Pons (tissue), 1 donor: ENCODE measurements around the gene BTF3L4.
"Not testable (repeated sequence)": the region's sequence is repeated elsewhere in the genome, so short reads cannot be mapped to it uniquely, and the experiment has no call there.

Experiments used
- DNase-seq: peaks from one replicate; pipeline ENCODE4 v3.0.0-alpha.2; 2016; ENCODE audit warnings: low spot score

The BTF3L4 gene

DNA sequence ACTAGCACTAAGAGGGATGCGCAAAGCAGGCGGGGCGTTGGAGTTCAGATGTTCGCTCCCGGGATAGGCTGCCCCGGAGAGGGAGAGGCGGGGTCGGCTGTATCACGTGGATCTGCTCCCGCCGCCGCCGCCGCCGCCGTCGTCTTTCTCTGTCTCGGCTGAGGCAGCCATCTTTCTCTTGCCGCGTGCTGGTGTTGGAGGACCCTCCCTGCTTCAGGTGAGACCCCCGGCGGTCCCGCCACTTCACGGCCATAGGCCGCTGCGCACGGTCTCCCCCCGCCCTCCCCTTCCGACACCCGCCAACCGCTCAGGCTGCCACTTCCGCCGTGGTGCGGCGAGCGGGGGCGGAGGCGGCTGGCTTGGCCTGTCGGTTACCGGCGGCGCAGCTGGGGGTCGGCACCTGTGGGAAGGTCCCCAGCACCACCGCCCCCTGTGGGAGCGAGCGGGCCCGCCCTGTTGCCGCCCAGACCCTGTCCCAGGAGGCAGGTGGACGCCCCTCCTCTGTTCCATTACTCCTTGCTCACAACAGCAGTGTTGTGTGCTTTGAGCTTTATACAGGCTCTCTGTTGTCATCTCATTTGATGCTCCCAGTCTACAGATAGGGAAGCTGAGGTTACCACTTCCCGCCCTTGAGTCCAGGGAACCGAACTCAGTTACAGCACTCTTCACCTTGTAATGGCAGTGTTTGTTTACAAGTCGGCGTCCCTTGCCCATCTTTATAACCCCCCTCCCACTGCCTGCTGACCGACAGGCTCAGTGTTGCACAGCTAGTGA is at the start of gene BTF3L4:
Gene BTF3L4, plus strand, starts transcription at position 133 of the 774 bp plus-strand sequence. CDS start 3,553 bp downstream, outside the sequence.
- peak; percentile 94 for DNase-seq

- no peak for DNase-seq
Measured at GRCh38 chr1:52007215-52008002, 48.7 kb upstream of the BTF3L4 start.

GRCh38 chr1:52008071-52008809 is 47.9 kb upstream of the BTF3L4 start:
- DNase-seq, result no peak

DNA sequence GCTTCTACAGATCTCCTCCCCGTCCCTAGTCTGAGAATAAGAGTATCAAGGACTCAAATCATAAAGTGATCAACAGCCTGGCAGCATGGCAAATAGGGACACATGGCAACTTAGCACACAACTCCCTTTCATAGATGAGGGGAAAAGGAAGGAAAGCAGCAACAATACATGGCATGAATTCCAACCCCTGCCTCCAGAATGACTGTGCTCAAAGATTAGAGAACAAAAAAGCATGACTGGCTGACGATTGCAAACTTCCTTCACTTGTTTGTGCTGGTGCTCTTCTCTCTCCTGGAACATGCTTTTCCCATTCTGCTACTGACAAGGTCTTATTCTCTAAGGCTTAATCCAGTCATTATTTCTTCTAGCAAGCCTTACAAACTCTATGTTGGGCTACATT is 34.0 kb upstream of the BTF3L4 start:
- DNase-seq, result no peak

DNA sequence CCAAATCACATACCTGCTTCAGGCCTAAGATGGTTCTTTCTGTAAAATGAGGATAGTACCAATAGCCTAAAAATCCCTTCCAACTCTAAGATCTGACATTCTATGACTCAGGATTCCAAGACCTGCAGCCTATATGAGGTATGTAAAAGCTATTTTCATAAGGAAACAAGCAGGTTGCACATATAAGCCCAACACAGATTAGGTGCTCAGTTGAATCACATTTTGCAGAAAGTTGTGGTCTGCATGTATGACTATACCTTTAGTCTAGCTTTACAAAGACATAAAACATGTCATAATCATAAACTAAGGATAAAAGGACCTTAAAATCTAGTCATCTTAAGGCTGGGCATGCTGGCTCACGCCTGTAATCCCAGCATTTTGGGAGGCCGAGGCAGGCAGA is 29.8 kb upstream of the BTF3L4 start:
- no peak for DNase-seq

DNA sequence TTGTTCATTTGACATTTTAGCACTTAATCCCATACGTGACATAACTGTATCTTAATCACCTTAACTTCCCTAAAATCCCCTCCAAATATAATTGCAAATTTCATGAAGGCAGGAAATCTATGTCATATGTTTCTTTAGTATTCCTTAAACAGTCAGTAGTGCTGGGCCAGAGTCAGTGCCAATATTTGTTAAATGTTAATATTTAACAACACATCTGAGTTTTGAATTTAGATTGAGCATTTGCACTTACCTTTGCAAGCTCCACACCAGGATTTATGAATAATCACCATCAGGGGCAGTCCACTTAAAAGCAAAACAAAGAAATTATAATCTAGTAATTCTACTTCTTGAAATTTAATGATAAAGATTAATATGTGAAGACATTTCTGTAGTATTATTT is 27.8 kb upstream of the BTF3L4 start:
- no peak for DNase-seq

GRCh38 chr1:52028839-52029238 is 27.3 kb upstream of the BTF3L4 start:
- DNase-seq, result not testable (repeated sequence)

- no peak for DNase-seq
Measured at GRCh38 chr1:52032124-52032784, 23.8 kb upstream of the BTF3L4 start.

DNA sequence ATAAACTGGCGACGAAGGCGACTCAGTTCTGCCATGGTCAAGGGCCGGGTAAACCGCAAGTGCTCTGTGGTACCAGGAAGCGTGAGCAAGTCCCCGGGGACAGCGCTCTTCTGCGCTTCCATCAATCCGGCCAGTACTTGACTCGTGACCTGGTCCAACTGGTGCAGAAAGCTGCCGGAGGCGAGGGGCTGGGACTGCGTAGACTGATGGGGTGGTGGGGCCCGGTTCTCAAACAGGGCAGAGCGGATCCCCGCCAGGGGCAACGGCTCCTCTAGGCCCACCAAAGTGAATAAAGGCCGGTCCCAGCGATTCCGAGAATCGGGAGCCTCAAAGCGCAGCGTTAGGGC is 23.3 kb upstream of the BTF3L4 start:
- DNase-seq, result no peak

DNA sequence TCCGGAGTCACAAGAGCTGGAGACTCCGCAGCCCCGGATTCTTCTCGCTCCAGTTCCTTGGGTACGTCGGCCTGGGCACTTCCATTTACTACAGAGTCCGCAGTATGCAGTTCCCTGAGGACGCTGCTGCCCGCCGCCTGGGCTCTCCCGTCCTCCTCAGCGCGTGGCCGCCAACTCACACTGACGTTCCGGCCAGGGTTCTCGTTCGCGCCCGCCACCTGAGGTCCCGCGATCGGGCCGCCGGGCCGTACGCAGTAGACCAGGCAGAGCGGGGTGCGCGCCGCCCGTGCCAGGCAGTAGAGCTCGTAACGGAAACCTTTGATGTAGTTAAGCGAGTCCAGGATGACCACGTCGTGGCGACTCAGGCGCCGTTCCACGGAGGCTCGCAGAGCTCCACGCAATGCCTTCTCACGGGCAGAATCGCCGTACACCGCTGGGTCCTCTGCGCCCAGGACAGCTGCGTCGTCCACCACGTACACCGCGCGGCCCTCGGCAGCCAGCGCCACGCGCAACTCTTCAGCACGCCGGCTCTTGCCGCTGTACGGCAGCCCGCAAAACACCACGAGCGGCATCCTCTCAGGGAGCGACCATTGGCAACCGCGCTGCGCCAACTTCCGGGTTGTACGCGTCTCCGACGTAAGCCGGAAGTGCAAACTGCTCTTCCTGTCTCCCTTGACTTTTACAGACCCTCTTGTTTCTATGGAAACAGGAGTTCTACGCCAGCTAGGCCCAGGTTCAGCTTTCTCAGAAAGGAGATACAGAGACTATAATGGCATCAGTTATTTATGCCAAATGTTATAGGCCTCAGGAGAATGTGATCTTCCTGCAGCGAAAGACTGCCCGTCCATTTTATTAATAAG is 22.7 kb upstream of the BTF3L4 start, which contains the start of gene KTI12:
Gene KTI12, minus strand, starts transcription at position 621 of the 860 bp plus-strand sequence. Its CDS starts 49 bp downstream, at position 572.
- peak; percentile 90 for DNase-seq

DNA sequence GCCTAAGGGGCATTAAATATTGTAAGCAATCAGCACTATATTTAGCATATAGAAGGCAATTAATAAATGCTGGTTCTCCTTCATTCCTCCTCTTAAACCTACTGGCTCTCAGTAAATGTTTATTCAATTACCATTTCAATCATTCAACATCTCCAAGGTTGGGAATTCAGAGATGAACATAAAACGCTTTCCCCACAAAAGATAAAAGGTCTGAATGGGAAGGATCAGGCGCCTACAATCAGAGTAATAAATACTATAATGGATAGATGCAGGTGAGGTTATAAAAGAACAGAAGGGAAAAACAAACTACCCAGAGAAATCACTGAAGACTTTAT is 22.1 kb upstream of the BTF3L4 start:
- no peak for DNase-seq

DNA sequence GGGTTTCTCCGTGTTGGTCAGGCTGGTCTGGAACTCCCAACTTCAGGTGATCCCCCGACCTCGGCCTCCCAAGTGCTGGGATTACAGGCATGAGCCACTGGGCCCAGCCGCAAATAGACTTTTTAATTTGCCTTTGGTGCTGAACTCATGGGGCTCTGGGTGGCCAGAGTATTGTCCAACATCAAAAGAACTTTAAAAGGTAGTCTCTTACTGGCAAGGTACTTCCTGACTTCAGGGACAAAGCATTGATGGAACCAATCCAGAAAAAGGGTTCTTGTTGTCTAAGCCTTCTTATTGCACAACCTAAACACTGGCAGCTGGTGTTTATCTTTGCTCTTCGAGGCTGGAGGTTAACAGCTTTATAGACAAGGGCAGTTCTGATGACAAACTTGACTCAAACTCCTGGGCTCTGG is 18.7 kb upstream of the BTF3L4 start:
- no peak for DNase-seq

DNA sequence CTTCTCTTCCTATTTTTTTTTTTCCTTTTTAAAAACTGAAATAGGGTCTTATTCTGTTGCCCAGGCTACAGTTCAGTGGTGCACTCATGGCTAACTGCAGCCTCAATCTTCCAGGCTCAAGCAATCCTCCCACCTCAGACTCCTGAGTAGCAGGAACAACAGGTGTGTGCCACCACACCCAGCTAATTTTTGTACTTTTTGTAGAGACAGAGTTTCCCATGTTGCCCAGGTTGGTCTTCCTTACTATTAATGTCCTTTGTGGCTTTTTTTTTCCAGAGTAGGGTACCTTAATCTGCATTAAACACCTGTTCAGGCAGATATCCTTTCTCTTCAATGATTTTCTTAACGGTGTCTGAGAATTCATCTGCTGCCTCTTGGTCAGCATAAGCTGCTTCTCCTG is 18.2 kb upstream of the BTF3L4 start:
- no peak for DNase-seq

GRCh38 chr1:52041551-52042185 is 14.4 kb upstream of the BTF3L4 start:
- DNase-seq, result no peak

DNA sequence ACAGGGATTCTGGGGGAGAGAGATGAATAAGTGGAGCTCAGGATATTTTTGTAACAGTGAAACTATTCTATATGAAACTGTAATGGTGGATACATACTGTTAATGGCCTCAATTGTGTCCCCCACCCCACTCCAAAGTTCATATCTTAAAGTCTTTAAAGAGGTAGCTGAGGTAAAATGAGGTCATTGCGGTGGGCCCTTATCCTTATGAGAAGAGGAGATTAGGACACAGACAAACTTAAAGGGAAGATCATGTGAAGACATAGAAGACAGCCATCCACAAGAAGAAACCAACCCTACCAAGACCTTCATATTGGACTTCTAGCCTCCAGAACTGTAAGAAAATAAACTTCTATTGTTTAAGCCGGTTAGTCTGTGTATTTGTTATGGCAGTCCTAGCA is 10.9 kb upstream of the BTF3L4 start:
- no peak for DNase-seq

- not testable (repeated sequence) for DNase-seq
Measured at GRCh38 chr1:52045666-52046195, 10.4 kb upstream of the BTF3L4 start.

- DNase-seq, result not testable (repeated sequence)
Measured at GRCh38 chr1:52049337-52049736, 6.8 kb upstream of the BTF3L4 start.

DNA sequence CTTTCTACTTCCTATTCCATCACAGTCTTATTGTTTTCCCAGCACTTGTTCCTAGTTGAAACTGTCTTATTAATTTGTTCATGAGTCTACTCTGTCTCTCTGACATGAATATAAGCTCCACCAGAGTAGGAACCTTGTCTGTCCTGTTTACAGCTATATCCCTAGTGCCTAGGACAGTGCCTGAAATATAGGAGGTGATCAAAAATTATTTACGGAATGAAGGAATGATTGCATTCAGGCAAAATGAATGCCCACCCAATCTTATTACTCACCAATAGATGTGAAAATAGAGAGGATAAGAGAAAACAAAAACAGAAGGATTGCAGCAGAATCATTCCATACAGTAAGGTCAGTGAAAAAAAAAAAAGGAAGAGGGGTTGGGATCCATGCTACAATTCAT is 2.2 kb upstream of the BTF3L4 start:
- DNase-seq, result no peak

- DNase-seq, result peak; percentile 6
Measured at GRCh38 chr1:52054496-52055065, 1.5 kb upstream of the BTF3L4 start.
